H1 (cell line): ENCODE data around the gene APH1B. TPM values are rescaled to one million over a fixed set of nuclear protein-coding genes. Genes with fewer than 3 reads are reported as not detected.
A peak's percentile ranks its signal among the peaks of the same experiment; 100 is the strongest.

ENCODE experiments used
- CTCF ChIA-PET: fragments of 300-600 bp; sonication (Branson Sonifier 250); formaldehyde crosslinking; loops from one replicate; lab custom pipeline; 2021; ENCODE audit not compliant: partially characterized antibody; lab: Charles Lee
- POLR2A ChIA-PET: fragments of 300-600 bp; sonication (Branson Sonifier 250); formaldehyde crosslinking; loops from one replicate; lab custom pipeline; 2021; ENCODE audit warnings: inconsistent platforms; ENCODE audit not compliant: partially characterized antibody; lab: Charles Lee
- DNase-seq, 2 experiments: peaks; one replicate each; pipeline versions ENCODE4 v3.0.0 to v3.0.0-alpha.2; 2010 to 2022; ENCODE audit warnings: low spot score in 2 of 2, low read depth in 1 of 2, mixed read lengths in 1 of 2
- FAIRE-seq: peaks from 2 replicates; lab custom pipeline; 2011; peaks lifted over from hg19 to GRCh38; lab: Jason Lieb, UNC
- H2AFZ ChIP-seq: 2 replicates; pipeline ENCODE4 v1.8.1; 2012; ENCODE audit warnings: low read length, inconsistent platforms
- H2AK5ac ChIP-seq: 2 replicates; pipeline ENCODE4 v1.6.1; 2013; ENCODE audit warnings: low read depth, low read length
- H2BK120ac ChIP-seq: replicated peaks from 2 replicates; pipeline ENCODE3; 2013; ENCODE audit warnings: low read depth, low read length, inconsistent platforms
- H2BK12ac ChIP-seq: 2 replicates; pipeline ENCODE4 v1.6.1; 2013; ENCODE audit warnings: low read depth, low read length
- H2BK15ac ChIP-seq: 2 replicates; pipeline ENCODE4 v1.6.1; 2013; ENCODE audit warnings: low read length
- H2BK20ac ChIP-seq: 2 replicates; pipeline ENCODE4 v1.6.1; 2013; ENCODE audit warnings: low read length
- H2BK5ac ChIP-seq: 2 replicates; pipeline ENCODE4 v1.6.1; 2013; ENCODE audit warnings: low read depth, low read length
- H3K14ac ChIP-seq: 2 replicates; pipeline ENCODE4 v1.6.1; 2013; ENCODE audit warnings: inconsistent platforms; ENCODE audit not compliant: insufficient read length
- H3K18ac ChIP-seq: 2 replicates; pipeline ENCODE4 v1.6.1; 2013; ENCODE audit warnings: low read length; ENCODE audit errors: extremely low read depth
- H3K23ac ChIP-seq: 2 replicates; pipeline ENCODE4 v1.6.1; 2013; ENCODE audit warnings: inconsistent platforms; ENCODE audit not compliant: insufficient read length
- H3K23me2 ChIP-seq: 2 replicates; pipeline ENCODE4 v1.6.1; 2013; ENCODE audit warnings: low read depth, low read length
- H3K27ac ChIP-seq: 2 replicates; pipeline ENCODE4 v1.6.1; 2011; ENCODE audit warnings: low read depth, low read length, inconsistent platforms
- H3K27me3 ChIP-seq, 4 experiments: replicated peaks in 1 of 4; 1 replicate in 1 of 4; 2 replicates in 3 of 4; pipeline versions ENCODE4 v1.6.1 to v1.8.1; 2011 to 2013; ENCODE audit warnings: low read length in 3 of 4, mild to moderate bottlenecking in 3 of 4, inconsistent platforms in 2 of 4, mixed read lengths in 2 of 4, moderate library complexity in 1 of 4; ENCODE audit not compliant: control insufficient read depth in 3 of 4, insufficient read depth in 3 of 4; ENCODE audit errors: extremely low read depth in 1 of 4
- H3K36me3 ChIP-seq, 4 experiments: 2 replicates each; pipeline versions ENCODE4 v1.6.1 to v1.8.1; 2011 to 2013; ENCODE audit warnings: mild to moderate bottlenecking in 4 of 4, low read length in 3 of 4, moderate library complexity in 2 of 4, control low read depth in 1 of 4, inconsistent platforms in 1 of 4; ENCODE audit not compliant: insufficient read depth in 4 of 4, control insufficient read depth in 2 of 4
- H3K4ac ChIP-seq: replicated peaks from 2 replicates; pipeline ENCODE3; 2013; ENCODE audit warnings: low read length, low read depth, mixed read lengths, inconsistent platforms; ENCODE audit not compliant: insufficient read length
- H3K4me1 ChIP-seq, 4 experiments: replicated peaks in 1 of 4; 1 replicate in 1 of 4; 2 replicates in 3 of 4; pipeline versions ENCODE4 v1.6.1 to v1.8.1; 2011 to 2013; ENCODE audit warnings: low read length in 3 of 4, inconsistent platforms in 2 of 4, mixed read lengths in 1 of 4; ENCODE audit not compliant: insufficient read depth in 4 of 4, control insufficient read depth in 3 of 4
- H3K4me2 ChIP-seq, 2 experiments: 2 replicates each; pipeline versions ENCODE4 v1.6.1 to v1.8.1; 2011 to 2013; ENCODE audit warnings: low read depth in 2 of 2, low read length in 2 of 2, control low read depth in 1 of 2, inconsistent platforms in 1 of 2, mild to moderate bottlenecking in 1 of 2; ENCODE audit not compliant: insufficient read depth in 1 of 2
- H3K4me3 ChIP-seq, 4 experiments: fragments of 200-600, 300-600 bp in 1 of 4; sonication (generic), shearing (Covaris generic), sonication (Bioruptor Twin) in 1 of 4; 2 replicates each; pipeline versions ENCODE4 v1.5.1 to v1.8.1; 2011 to 2016; ENCODE audit warnings: low read length in 4 of 4, low read depth in 3 of 4, control low read depth in 2 of 4, inconsistent platforms in 2 of 4, mild to moderate bottlenecking in 2 of 4, mixed read lengths in 1 of 4, moderate library complexity in 1 of 4; ENCODE audit not compliant: insufficient read depth in 2 of 4; ENCODE audit errors: extremely low read depth in 1 of 4
- H3K56ac ChIP-seq: replicated peaks from 2 replicates; pipeline ENCODE3; 2013; ENCODE audit warnings: low read depth, mild to moderate bottlenecking, mixed read lengths, low read length, inconsistent platforms; ENCODE audit not compliant: insufficient read length
- H3K79me1 ChIP-seq: 2 replicates; pipeline ENCODE4 v1.6.1; 2013; ENCODE audit warnings: low read depth, low read length, control low read depth
- H3K79me2 ChIP-seq, 2 experiments: 2 replicates each; pipeline versions ENCODE4 v1.6.1 to v1.8.1; 2012 to 2013; ENCODE audit warnings: low read length in 2 of 2, mild to moderate bottlenecking in 2 of 2, inconsistent platforms in 1 of 2; ENCODE audit not compliant: insufficient read depth in 2 of 2, control insufficient read depth in 1 of 2
- H3K9ac ChIP-seq, 4 experiments: replicated peaks in 1 of 4; 1 replicate in 1 of 4; 2 replicates in 3 of 4; pipeline versions ENCODE4 v1.6.1 to v1.8.1; 2011 to 2013; ENCODE audit warnings: low read depth in 3 of 4, low read length in 3 of 4, control low read depth in 2 of 4, mild to moderate bottlenecking in 2 of 4, moderate library complexity in 2 of 4, inconsistent platforms in 1 of 4; ENCODE audit errors: extremely low read depth in 1 of 4
- H3K9me3 ChIP-seq, 2 experiments: 2 replicates each; pipeline versions ENCODE4 v1.6.1 to v1.8.1; 2012 to 2013; ENCODE audit warnings: mild to moderate bottlenecking in 2 of 2, moderate library complexity in 2 of 2, control low read depth in 1 of 2, inconsistent platforms in 1 of 2, low read depth in 1 of 2, low read length in 1 of 2, mixed read lengths in 1 of 2; ENCODE audit not compliant: insufficient read depth in 2 of 2
- H4K20me1 ChIP-seq, 2 experiments: replicated peaks in 1 of 2; 2 replicates each; pipeline versions ENCODE3 to v1.8.1; 2011 to 2013; ENCODE audit warnings: inconsistent platforms in 2 of 2, low read length in 2 of 2, mild to moderate bottlenecking in 1 of 2; ENCODE audit not compliant: insufficient read depth in 2 of 2, control insufficient read depth in 1 of 2
- H4K5ac ChIP-seq: 2 replicates; pipeline ENCODE4 v1.6.1; 2013; ENCODE audit warnings: low read length, low read depth, mixed read lengths, inconsistent platforms; ENCODE audit not compliant: insufficient read length
- H4K8ac ChIP-seq: 2 replicates; pipeline ENCODE4 v1.8.0; 2013; ENCODE audit warnings: mild to moderate bottlenecking, moderate library complexity, low read length, inconsistent platforms; ENCODE audit not compliant: insufficient read depth; ENCODE audit errors: extremely low read depth
- H4K91ac ChIP-seq: replicated peaks from 2 replicates; pipeline ENCODE3; 2013; ENCODE audit warnings: low read length, mixed read lengths, inconsistent platforms; ENCODE audit not compliant: insufficient read length
- BACH1 ChIP-seq: IDR thresholded peaks from 2 replicates; pipeline ENCODE4 v1.6.1; 2012; ENCODE audit warnings: low read length, improper control_type of control experiment
- CBX5 ChIP-seq: fragments of 300-800, 300-1000 bp; sonication (generic); IDR thresholded peaks from 2 replicates; pipeline ENCODE4 v1.7.1; 2016; ENCODE audit warnings: antibody characterized with exemption, low read length, low read depth
- CHD2 ChIP-seq: IDR thresholded peaks from 2 replicates; pipeline ENCODE4 v1.6.1; 2012; ENCODE audit warnings: low read length, improper control_type of control experiment
- JUN ChIP-seq: IDR thresholded peaks from 2 replicates; pipeline ENCODE4 v1.6.1; 2011; ENCODE audit warnings: low read depth, mild to moderate bottlenecking, improper control_type of control experiment, low read length
- POLR2A ChIP-seq, 2 experiments: IDR thresholded peaks; 1 replicate in 1 of 2; 2 replicates in 1 of 2; pipeline ENCODE4 v1.6.1; 2011; ENCODE audit warnings: low read depth in 2 of 2, low read length in 2 of 2, mild to moderate bottlenecking in 2 of 2; ENCODE audit errors: control extremely low read depth in 1 of 2
- POU5F1 ChIP-seq: IDR thresholded peaks from 2 replicates; pipeline ENCODE4 v1.6.1; 2011; ENCODE audit warnings: low read depth, mild to moderate bottlenecking, low read length, moderate library complexity
- SAP30 ChIP-seq: fragments of 300-600 bp; sonication (generic); IDR thresholded peaks from 2 replicates; pipeline ENCODE4 v1.7.1; 2012; ENCODE audit warnings: low read length, moderate library complexity, mild to moderate bottlenecking, inconsistent platforms; ENCODE audit not compliant: insufficient read depth, insufficient replicate concordance
- SIRT6 ChIP-seq: IDR thresholded peaks from one replicate; pipeline ENCODE4 v1.7.1; 2012; ENCODE audit warnings: low read length, inconsistent platforms
- TCF12 ChIP-seq: IDR thresholded peaks from 2 replicates; pipeline ENCODE4 v1.6.1; 2011; ENCODE audit warnings: low read depth, mild to moderate bottlenecking, low read length
- YY1 ChIP-seq: IDR thresholded peaks from 2 replicates; pipeline ENCODE4 v1.6.1; 2011; ENCODE audit warnings: low read depth, mild to moderate bottlenecking, low read length
- ZNF274 ChIP-seq: IDR thresholded peaks from 2 replicates; pipeline ENCODE4 v1.7.0; 2012; ENCODE audit warnings: low read length, borderline replicate concordance; ENCODE audit errors: extremely low read depth
- WGBS, 2 experiments: shearing (Covaris generic) in 1 of 2; methylation state at CpG; one replicate each; pipeline versions ENCODE4 v1.1.6 to v1.1.7; 2013 to 2015; ENCODE audit warnings: low lambda C conversion rate in 2 of 2, mixed read lengths in 2 of 2, inconsistent platforms in 1 of 2, low coverage in 1 of 2, missing lambda C conversion rate in 1 of 2; ENCODE audit not compliant: insufficient replicate concordance in 2 of 2, insufficient coverage in 1 of 2, insufficient read length in 1 of 2; ENCODE audit errors: extremely low coverage in 1 of 2, missing lambda C conversion rate in 1 of 2; 5-methylcytosine and 5-hydroxymethylcytosine counted together
- polyA plus RNA-seq, 7 experiments: library from polyadenylated mRNA; depleted of rRNA in 3 of 7; stranded (reverse) in 5 of 7; unstranded in 2 of 7; fragments of >200 nt in 5 of 7; fragments of 200-250 nt in 2 of 7; gene quantifications; 1 replicate in 5 of 7; 2 replicates in 1 of 7; 4 replicates in 1 of 7; pipeline versions ENCODE4 v1.2.1 to v1.2.3, GENCODE V29; 2011 to 2013; ENCODE audit warnings: missing spikeins in 2 of 7, mixed read lengths in 2 of 7
- total RNA-seq: library from RNA; stranded (reverse); fragmentation: NEBNext Ultra II Directional; extraction: Animal tissue kit (Norgen Biotek cat#: 25700); gene quantifications from 2 replicates; pipeline ENCODE4 v1.2.1, GENCODE V29; 2021

Gene APH1B
- total and polyA plus RNA-seq, 2 of the 8 experiments (the other 6 are each of a cell fraction or from before 2014, with no cell fraction given) = 11.5 to 22.9 TPM

- H4K5ac ChIP-seq = no peak overlapping the region
- FAIRE-seq (no peak), DNase-seq (no peak)
- H2BK15ac ChIP-seq = no peak overlapping the region
- H3K4ac ChIP-seq = no peak overlapping the region
- H3K23me2 ChIP-seq = no peaks in the 10 kb centered on the region
- no peak overlapping the region for H3K56ac ChIP-seq
- no peak overlapping the region for H2BK120ac ChIP-seq
- no peak overlapping the region for H2BK12ac ChIP-seq
- no peak overlapping the region for H2BK5ac ChIP-seq
- no peak overlapping the region for H2AK5ac ChIP-seq
- ChIA-PET CTCF (no interaction called here), POLR2A (no interaction called here)
- H3K36me3 ChIP-seq = peaks cover 2 to 21% (median 6%) of the 10 kb centered on the region in 4 experiments; a peak in 5 of 8 replicates
- H3K4me1 ChIP-seq = no peaks in the 10 kb centered on the region
- H3K23ac ChIP-seq = no peak overlapping the region
- H4K20me1 ChIP-seq = no peaks in the 10 kb centered on the region
- H3K4me3 ChIP-seq = no peak overlapping the region
- no peak overlapping the region for H4K8ac ChIP-seq
- H3K4me2 ChIP-seq = no peak overlapping the region
- 0 out of 2 replicates have a peak overlapping the region, but pooled peaks have one; percentile 6 for H3K27ac ChIP-seq
- no peaks in the 10 kb centered on the region for H3K79me2 ChIP-seq
- no peak overlapping the region for H4K91ac ChIP-seq
- no peak overlapping the region for H3K9ac ChIP-seq
- TF ChIP-seq SIRT6 (no peak), YY1 (no peak), CBX5 (no peak), POLR2A (IDR thresholded peaks at IDR 0.05; ENCODE audit: control extremely low read depth in 1 of 2, low read depth in 2 of 2, low read length in 2 of 2) (no peak), POU5F1 (no peak), JUN (no peak), SAP30 (no peak), CHD2 (no peak), ZNF274 (no peak), TCF12 (no peak), BACH1 (no peak)
- WGBS, 2 experiments = 94% methylated on average over 6 of the region's 6 CpGs; no CpG with 5 or more reads in 1 of the 2 experiments
- H2AFZ ChIP-seq = no peak overlapping the region
- H3K18ac ChIP-seq = no peak overlapping the region
- no peak overlapping the region for H2BK20ac ChIP-seq
- no peak overlapping the region for H3K14ac ChIP-seq
- no peaks in the 10 kb centered on the region for H3K27me3 ChIP-seq
- no peaks in the 10 kb centered on the region for H3K9me3 ChIP-seq
- H3K79me1 ChIP-seq = no peaks in the 10 kb centered on the region
Measured at GRCh38 chr15:63263519-63263918, 13.9 kb upstream of the APH1B start.
